H1 (cell line): ENCODE results near the gene GJA8.

Experiments
- EGR1 ChIP-seq: IDR thresholded peaks from 2 replicates; pipeline ENCODE4 v1.6.1; 2011; ENCODE audit warnings: low read depth, low read length, borderline replicate concordance
- EZH2 ChIP-seq: fragments of 200-600 bp; sonication (generic); IDR thresholded peaks from 2 replicates; pipeline ENCODE4 v1.7.1; 2012; ENCODE audit warnings: low read depth, mild to moderate bottlenecking, moderate library complexity, low read length, inconsistent platforms; ENCODE audit not compliant: severe bottlenecking
- YY1 ChIP-seq: IDR thresholded peaks from 2 replicates; pipeline ENCODE4 v1.6.1; 2011; ENCODE audit warnings: low read depth, mild to moderate bottlenecking, low read length

DNA sequence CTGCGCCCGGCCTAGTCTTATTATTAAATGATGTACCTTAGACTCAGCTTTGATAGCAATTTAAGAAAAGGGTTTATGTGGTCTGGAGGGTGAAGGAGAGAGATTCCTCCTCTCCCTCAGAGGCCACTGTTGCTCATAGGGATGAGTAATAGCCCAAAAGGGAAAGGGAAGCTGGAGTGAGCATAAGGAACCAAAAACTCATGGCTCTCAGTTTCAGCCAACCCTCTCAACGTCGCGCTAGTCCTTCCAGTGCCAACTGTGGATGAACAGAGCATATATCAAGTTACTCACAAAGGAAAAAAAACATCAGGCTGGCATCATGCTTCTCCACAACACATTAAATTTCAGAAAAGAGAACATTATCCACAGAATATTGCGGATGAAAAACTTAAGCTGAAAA is 17.3 kb downstream of the GJA8 start:
- TF ChIP-seq EGR1 = no peak
- no peak for TF ChIP-seq EZH2
- no peak for TF ChIP-seq YY1
